Brain microvascular endothelial cell (primary cell): ENCODE measurements around the gene DCANP1.

Experiments used
- DNase-seq: peaks from one replicate; pipeline ENCODE4 v3.0.0-alpha.2; 2020
- H3K27ac ChIP-seq: fragments of 250-450 bp; sonication (Bioruptor Pico); 2 replicates; pipeline ENCODE4 v1.5.1; 2020; ENCODE audit warnings: mild to moderate bottlenecking, moderate library complexity
- H3K27me3 ChIP-seq: fragments of 250-450 bp; sonication (Bioruptor Pico); replicated peaks from 2 replicates; pipeline ENCODE4 v1.5.1; 2020; ENCODE audit warnings: mild to moderate bottlenecking
- H3K36me3 ChIP-seq: fragments of 250-450 bp; sonication (Bioruptor Pico); replicated peaks from 2 replicates; pipeline ENCODE4 v1.5.1; 2020; ENCODE audit warnings: mild to moderate bottlenecking
- H3K4me3 ChIP-seq: 2 replicates; pipeline ENCODE4 v1.5.1; 2011; ENCODE audit warnings: low read depth, mild to moderate bottlenecking, control low read depth, low read length, moderate library complexity
- in situ Hi-C: cut with HindIII; loops from 2 replicates; pipeline ENCODE4 v1.10.0; 2017; ENCODE audit warnings: low sequenced_read_pairs, low pct_ligation_motif_present
- TF ChIP-seq, protein P1 (sequence below): IDR thresholded peaks from 2 replicates; pipeline ENCODE4 v1.5.1; 2011; ENCODE audit warnings: low read depth, mild to moderate bottlenecking, moderate library complexity, low read length, control low read depth, inconsistent platforms; ENCODE audit errors: missing control alignments

Gene DCANP1

DNA sequence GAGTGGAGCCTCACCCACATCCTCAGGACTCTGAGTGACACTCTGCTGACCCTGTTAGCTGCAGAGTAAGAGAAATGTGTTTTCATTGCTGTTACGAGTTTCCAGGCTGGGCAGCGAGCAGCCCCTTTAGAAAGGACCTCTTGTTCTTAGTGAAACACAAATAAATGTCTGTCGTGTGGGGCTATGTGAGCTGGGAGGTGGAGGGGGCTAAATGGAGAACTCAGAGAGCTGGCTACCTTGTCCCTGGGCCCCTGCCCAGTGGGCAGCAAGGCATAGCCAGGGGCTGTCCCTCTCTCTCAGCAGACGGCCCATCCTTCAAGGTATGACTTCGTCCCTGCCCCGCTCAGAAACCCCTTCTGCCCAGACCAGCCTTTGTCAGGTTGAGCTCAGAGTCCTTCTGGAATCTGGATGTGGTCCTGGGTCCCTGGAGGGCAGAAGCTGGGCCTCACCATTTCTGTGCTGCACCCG lies 10.2 kb downstream of the DCANP1 start:
- TF ChIP-seq, protein P1, sequence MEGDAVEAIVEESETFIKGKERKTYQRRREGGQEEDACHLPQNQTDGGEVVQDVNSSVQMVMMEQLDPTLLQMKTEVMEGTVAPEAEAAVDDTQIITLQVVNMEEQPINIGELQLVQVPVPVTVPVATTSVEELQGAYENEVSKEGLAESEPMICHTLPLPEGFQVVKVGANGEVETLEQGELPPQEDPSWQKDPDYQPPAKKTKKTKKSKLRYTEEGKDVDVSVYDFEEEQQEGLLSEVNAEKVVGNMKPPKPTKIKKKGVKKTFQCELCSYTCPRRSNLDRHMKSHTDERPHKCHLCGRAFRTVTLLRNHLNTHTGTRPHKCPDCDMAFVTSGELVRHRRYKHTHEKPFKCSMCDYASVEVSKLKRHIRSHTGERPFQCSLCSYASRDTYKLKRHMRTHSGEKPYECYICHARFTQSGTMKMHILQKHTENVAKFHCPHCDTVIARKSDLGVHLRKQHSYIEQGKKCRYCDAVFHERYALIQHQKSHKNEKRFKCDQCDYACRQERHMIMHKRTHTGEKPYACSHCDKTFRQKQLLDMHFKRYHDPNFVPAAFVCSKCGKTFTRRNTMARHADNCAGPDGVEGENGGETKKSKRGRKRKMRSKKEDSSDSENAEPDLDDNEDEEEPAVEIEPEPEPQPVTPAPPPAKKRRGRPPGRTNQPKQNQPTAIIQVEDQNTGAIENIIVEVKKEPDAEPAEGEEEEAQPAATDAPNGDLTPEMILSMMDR = no peak
- Histone ChIP-seq H3K36me3 (no peaks in the 10 kb centered on the region), H3K27me3 (no peaks in the 10 kb centered on the region), H3K4me3 (no peak overlapping the region), H3K27ac (no peak overlapping the region)
- DNase-seq = no peak
- in situ Hi-C loops = no loop called here

DNA sequence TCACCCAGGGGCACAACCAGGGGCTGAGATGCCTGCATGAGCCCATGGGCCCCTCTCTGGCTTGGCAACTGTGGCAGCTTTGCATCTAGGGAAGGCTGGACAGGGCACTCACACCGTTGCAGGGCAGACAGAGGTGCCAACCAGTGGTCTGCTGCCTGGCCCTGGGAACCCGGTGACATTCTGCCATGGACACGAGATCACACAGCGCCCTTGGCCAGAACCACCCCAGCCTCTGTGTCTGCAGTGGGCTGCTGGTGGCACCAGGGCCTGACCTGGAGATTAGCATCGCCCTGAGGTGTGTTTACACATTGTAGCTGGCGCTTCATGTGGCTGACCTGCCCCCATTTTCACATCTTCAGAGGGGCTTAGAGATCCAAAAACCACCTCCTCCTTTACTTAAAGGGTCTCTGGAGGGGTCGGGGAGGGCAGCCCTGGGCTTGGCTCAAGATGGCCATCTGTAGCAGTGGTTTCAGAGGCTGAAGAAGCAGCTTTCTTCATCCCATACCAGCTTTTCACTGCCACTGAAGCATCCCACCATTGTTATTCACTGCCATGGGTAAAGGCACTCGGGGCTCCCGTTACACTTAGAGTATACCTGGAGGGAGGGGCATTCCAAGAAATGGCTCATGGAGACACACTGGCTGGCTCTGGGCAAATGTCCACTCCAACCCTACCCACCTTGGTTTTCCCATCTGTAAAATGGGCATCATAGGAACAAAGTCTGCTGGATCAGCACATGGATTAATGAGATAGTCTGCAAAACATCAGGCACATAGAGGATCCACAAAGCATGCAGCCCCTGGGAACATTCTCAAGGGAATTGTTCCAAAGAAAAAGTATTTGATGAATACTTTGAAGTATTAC lies 11.4 kb downstream of the DCANP1 start:
- H3K4me3 ChIP-seq = no peak overlapping the region
- no peaks in the 10 kb centered on the region for H3K27me3 ChIP-seq
- no peaks in the 10 kb centered on the region for H3K36me3 ChIP-seq
- DNase-seq = no peak
- H3K27ac ChIP-seq = no peak overlapping the region
- in situ Hi-C loops = no loop called here
- TF ChIP-seq, protein P1 = no peak

DNA sequence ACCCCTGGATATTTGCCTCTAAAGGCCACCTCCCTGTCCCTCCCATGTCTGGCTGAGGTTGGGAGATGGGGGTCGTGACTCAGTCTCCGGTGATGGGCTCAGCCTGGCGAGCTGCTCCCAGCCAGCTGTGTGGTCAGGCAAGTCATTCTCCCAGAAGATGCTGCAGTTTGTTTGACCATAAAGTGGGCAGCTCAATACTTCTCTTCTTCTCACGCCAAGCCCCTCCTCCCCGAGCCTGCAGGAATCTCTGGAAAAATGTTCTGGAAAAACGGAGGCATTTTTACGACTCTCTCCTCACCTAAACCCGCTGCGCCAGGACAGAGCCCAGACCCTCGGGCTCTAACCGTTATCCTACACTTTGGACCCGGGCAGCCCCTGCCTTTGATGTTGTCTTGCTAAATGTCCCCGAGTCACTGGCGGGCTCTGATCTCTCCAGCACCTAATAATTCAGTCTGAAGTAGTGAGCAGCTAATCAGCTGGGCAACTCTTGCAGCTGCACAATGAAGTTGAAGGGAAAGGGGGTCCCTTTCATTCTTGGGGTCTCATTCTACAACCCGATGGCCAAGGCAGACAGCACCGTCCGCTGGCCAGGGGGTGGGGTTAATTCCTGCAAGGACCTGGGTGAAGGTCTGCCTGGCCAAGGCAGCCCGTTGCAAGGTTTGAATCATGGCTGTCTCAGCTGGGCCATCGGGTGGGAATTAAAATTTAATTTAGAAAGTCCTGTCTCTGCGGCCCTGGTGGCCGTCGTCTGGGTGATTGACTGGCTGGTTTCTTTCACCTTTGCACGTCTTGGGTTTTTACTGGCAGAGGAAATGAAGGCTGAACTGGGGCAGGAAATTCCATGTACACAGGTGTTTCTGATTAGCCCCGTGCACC lies 12.3 kb downstream of the DCANP1 start:
- H3K27ac ChIP-seq = no peak overlapping the region
- no peak overlapping the region for H3K4me3 ChIP-seq
- in situ Hi-C loops = no loop called here
- TF ChIP-seq, protein P1 = no peak
- H3K36me3 ChIP-seq = no peaks in the 10 kb centered on the region
- no peaks in the 10 kb centered on the region for H3K27me3 ChIP-seq
- no peak for DNase-seq

DNA sequence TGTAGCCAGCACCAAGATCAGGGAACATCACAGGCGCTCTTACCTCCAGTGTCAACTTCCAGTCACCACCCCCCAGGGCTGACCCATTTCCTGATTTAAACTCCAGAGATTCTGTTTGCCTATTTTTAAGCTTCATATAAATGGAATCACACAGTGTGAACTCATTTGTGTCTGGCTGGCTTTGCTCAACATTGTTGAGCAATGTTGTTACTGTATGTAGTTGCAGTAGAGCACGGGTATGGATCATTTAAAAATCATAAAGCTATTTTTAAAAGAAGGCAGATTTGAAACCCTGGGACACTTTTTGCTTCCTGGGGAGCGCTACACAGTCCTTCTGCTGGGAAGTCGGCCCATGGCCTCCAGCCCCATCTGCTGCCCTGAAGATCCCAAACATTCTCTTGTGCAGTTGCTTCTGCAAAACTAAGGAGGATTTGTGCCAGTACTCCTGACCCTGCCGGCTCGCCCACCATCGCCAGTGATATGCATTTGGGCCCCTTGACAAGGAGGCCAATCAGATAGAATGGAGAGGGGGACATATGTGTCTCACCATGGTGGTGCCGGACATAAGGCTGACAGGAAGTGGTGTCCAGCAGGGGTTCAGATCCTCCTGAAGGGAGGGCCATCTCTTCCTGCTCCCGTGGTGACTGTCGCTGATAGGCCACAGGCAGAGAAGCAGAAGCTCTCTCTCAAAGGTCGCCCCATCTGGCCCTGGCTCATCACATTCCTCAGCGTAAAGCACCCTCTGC lies 13.3 kb downstream of the DCANP1 start:
- TF ChIP-seq, protein P1 = no peak
- in situ Hi-C loops = no loop called here
- no peak for DNase-seq
- no peaks in the 10 kb centered on the region for H3K27me3 ChIP-seq
- H3K27ac ChIP-seq = no peak overlapping the region
- no peaks in the 10 kb centered on the region for H3K36me3 ChIP-seq
- no peak overlapping the region for H3K4me3 ChIP-seq

DNA sequence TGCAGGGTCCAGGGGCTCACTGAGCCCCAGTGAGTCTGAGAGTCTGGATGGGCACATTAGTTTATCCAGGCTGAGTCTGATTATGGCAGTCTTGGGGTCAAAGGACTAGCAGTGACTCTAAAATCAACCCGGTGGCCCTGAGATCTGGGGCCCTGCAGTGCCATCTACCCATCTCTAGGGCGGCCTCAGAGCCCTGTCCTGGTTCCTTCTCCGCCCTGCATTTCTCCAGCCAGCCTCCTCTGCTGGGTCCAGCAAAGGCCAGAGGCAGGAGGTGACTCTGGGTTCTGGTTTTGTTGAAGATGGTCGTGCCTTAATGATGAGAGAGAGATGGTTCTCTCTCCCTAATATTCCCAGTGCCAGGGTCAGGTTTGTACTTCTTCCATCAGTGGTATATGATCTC lies 15.0 kb downstream of the DCANP1 start:
- no peaks in the 10 kb centered on the region for H3K36me3 ChIP-seq
- DNase-seq = no peak
- TF ChIP-seq, protein P1 = no peak
- no peak overlapping the region for H3K27ac ChIP-seq
- H3K4me3 ChIP-seq = no peak overlapping the region
- no peaks in the 10 kb centered on the region for H3K27me3 ChIP-seq
- in situ Hi-C loops = no loop called here
